Stimulated activated CD4-positive, alpha-beta T cell treated with anti-CD3 and anti-CD28 coated beads, Interleukin-15, amount 100 ng/mL, for 1 hour (primary cell): Measurements from ENCODE around the gene LAD1.

Source experiments
- DNase-seq, 2 donors: peaks; one replicate each; pipeline ENCODE4 v3.0.0-alpha.2; 2020; ENCODE audit warnings: low read depth in 1 of 2, low spot score in 1 of 2

LAD1 gene

GRCh38 chr1:201391651-201392511 lies 7.2 kb downstream of the LAD1 start:
- DNase-seq: no peak

- DNase-seq: no peak
These were observed 7.9 kb downstream of the LAD1 start for GRCh38 chr1:201391225-201391624.

- DNase-seq: no peak
These were observed 10.1 kb downstream of the LAD1 start for GRCh38 chr1:201389051-201389450.

GRCh38 chr1:201386208-201386607 lies 12.9 kb downstream of the LAD1 start:
- DNase-seq: no peak

GRCh38 chr1:201385299-201385891 lies 13.7 kb downstream of the LAD1 start:
- peak in 1 of 2 donors; percentile 22 for DNase-seq

- DNase-seq: no peak
These were observed 14.7 kb downstream of the LAD1 start for GRCh38 chr1:201384406-201384782.

GRCh38 chr1:201383647-201384405 lies 15.3 kb downstream of the LAD1 start:
- DNase-seq: no peak

- no peak for DNase-seq
These were observed 18.0 kb downstream of the LAD1 start for GRCh38 chr1:201381130-201381529.

- DNase-seq: no peak
These were observed 19.3 kb downstream of the LAD1 start for GRCh38 chr1:201379733-201380242.

- DNase-seq: no peak
These were observed 20.3 kb downstream of the LAD1 start for GRCh38 chr1:201378804-201379203.

- DNase-seq: no peak
These were observed 21.5 kb downstream of the LAD1 start, which contains the start of gene TNNT2 for GRCh38 chr1:201377611-201378092. TSS of gene TNNT2 (minus strand) at chr1:201377680. CDS start at chr1:201373254, 4,426 bp downstream.

- DNase-seq: no peak
These were observed 22.4 kb downstream of the LAD1 start for GRCh38 chr1:201376464-201377374.

GRCh38 chr1:201376107-201376463 lies 23.0 kb downstream of the LAD1 start:
- no peak for DNase-seq

GRCh38 chr1:201375169-201375568 lies 24.0 kb downstream of the LAD1 start:
- DNase-seq: no peak

- no peak for DNase-seq
These were observed 24.8 kb downstream of the LAD1 start for GRCh38 chr1:201374364-201374763.

GRCh38 chr1:201371792-201372191 lies 27.3 kb downstream of the LAD1 start:
- no peak for DNase-seq

GRCh38 chr1:201371276-201371675 lies 27.8 kb downstream of the LAD1 start:
- no peak for DNase-seq

- DNase-seq: no peak
These were observed 28.6 kb downstream of the LAD1 start for GRCh38 chr1:201370500-201370899.

GRCh38 chr1:201369209-201369608 lies 29.9 kb downstream of the LAD1 start:
- no peak for DNase-seq

GRCh38 chr1:201366696-201367095 lies 32.4 kb downstream of the LAD1 start:
- no peak for DNase-seq

- DNase-seq: no peak
These were observed 33.9 kb downstream of the LAD1 start for GRCh38 chr1:201365251-201365650.
